Stimulated activated CD4-positive, alpha-beta T cell treated with anti-CD3 and anti-CD28 coated beads, Interleukin-15, amount 100 ng/mL, for 1 hour (primary cell): Measurements from ENCODE around the gene PTPN18.
A peak's percentile ranks its signal among the peaks of the same experiment; 100 is the strongest.
"Not testable (repeated sequence)": the region's sequence is repeated elsewhere in the genome, so short reads cannot be mapped to it uniquely, and the experiment has no call there.

Source experiments
- DNase-seq, 2 donors: peaks; one replicate each; pipeline ENCODE4 v3.0.0-alpha.2; 2020; ENCODE audit warnings: low read depth in 1 of 2, low spot score in 1 of 2

The PTPN18 gene, protein sequence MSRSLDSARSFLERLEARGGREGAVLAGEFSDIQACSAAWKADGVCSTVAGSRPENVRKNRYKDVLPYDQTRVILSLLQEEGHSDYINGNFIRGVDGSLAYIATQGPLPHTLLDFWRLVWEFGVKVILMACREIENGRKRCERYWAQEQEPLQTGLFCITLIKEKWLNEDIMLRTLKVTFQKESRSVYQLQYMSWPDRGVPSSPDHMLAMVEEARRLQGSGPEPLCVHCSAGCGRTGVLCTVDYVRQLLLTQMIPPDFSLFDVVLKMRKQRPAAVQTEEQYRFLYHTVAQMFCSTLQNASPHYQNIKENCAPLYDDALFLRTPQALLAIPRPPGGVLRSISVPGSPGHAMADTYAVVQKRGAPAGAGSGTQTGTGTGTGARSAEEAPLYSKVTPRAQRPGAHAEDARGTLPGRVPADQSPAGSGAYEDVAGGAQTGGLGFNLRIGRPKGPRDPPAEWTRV

GRCh38 chr2:130355578-130356431 lies at the start of gene PTPN18:
PTPN18 (plus strand) TSS chr2:130356056; CDS start chr2:130356108, 52 bp downstream.
- peak in 1 of 2 donors; percentile 40 for DNase-seq

DNA sequence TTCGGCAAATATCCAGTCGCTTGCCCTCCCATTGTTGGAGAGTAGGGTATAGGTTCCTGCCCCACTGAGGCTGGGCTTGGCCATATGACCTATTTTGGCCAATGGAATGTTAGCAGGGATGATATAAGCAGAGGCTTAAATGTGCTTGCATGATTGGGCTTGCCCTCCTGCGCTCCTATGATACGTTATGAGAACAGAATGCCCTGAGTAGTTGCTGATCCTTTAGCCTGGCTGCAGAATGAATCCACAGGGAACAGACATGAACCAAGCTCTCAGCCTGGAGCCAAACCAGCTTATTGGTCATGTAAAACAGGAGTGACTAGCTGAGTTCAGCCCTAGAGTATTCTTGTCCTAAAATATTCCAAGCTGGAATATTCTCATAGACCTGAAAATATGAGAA lies 48.0 kb upstream of the PTPN18 start:
- no peak for DNase-seq

DNA sequence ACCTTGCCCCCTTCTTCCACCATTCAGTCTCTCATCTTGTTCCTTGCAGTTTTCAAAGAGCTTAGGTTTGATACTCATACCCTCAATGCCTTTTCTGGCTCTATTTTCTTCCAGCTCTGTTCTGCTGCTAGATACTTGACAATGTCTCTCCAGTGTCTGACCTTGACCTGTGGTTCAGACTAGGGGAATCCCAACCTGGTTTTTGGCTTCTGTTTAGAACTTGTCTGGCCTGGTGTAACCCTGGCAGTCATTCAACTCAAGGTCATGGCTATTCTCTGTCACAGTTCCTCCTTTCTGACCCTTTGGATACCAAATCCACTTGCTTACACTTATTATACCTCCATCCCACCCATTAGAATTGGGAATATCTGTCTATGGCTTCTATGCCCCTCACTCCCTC lies 45.0 kb upstream of the PTPN18 start:
- DNase-seq, result no peak

DNA sequence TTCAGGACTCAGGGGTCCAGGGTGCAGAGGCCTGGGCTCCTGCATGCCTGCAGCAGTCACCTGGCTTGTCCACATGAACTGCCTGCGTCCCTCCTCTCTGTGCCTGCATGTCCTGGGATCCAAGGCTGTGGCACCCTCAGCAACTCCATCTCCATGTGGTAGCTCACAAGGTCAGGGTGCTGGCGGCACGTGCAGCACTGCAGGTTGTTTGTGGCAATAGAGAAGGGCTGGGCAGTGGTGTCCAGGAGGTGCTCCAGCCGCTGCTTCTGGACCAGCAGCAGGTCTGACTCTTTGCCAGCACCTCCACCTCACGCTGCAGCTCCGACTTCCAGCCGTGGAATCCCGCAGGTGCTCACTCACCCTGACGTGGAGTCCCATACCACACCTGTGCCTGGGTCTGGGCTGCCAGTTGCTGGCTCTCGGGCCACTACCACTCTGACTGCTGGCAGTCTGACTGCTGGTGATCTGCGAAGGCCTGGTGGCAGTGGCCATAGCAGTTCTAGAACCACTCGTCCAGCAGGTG lies 42.0 kb upstream of the PTPN18 start:
- no peak for DNase-seq

GRCh38 chr2:130314377-130314776 lies 41.5 kb upstream of the PTPN18 start:
- no peak for DNase-seq

GRCh38 chr2:130316596-130316995 lies 39.3 kb upstream of the PTPN18 start:
- DNase-seq, result no peak

DNA sequence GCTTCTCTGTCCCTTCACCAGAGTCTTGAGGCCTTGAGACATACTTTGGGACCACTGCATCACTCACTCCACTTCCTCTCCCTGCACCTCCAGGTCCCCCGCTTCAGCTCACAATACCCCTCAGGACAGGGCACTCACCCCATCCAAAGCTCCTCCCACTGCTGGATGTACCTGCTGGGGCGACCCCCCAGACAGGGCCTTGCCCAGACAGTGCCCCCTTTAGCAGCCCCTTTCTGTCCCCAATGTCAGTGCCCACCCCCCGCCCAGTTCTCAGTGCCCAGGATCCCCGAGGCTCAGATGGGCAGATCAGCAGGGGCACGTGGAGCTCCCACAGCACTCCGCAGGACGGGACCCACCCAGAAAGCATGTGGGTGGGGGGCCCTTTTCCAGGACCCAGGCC lies 37.0 kb upstream of the PTPN18 start:
- DNase-seq, result no peak

DNA sequence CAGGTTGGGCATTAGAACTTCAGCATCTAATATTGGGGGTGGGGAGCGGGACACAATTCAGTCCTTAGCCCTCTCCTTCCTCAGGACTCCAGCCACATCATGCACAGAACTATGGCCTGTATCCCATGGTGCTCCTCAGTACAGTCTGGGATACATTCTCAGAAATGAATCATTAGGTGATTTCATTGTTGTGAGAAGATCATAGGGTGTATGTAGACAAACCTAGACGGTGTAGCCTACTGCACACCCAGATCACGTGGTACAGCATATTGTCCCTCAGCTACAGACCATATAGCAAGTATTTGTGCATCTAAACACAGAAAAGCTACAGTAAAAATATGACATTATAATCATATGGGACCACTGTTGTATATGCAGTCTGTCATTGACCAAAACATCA lies 36.3 kb upstream of the PTPN18 start:
- no peak for DNase-seq

GRCh38 chr2:130327703-130328527 lies 27.9 kb upstream of the PTPN18 start:
- DNase-seq, result no peak

DNA sequence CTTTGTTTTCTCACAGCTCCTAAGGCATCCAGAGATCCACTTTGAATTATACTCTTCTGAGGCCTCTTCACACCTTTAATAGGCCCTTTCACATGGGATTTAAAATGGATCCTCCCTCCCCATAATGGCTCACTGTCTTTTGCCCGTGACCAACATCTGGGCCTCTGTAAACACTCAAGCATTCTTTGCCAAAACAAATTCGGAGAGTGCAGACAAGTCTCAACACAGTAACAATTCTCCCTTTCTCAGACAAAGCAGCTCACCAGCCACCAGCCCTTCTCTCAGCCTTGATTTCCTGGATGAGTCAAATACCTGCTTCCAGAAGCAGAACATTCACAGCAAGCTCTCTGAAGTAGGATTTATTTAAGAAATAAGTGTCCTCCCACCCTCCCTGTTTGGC lies 27.1 kb upstream of the PTPN18 start:
- DNase-seq, result no peak

GRCh38 chr2:130332271-130333073 lies 23.4 kb upstream of the PTPN18 start:
- DNase-seq, result peak; percentile 24 to 55

DNA sequence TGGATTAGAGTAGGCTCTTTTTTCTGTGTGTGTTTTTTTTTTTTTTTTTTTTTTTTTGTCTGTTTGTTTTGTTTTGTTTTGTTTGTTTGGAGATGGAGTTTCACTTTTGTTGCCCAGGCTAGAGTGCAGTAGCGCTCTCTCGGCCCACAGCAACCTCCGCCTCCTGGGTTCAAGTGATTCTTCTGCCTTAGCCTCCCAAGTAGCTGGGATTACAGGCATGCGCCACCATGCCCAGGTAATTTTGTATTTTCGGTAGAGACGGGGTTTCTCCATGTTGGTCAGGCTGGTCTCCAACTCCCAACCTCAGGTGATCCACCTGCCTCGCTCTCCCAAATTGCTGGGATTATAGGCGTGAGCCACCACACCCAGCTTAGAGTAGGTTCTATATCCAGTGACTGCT lies 22.6 kb upstream of the PTPN18 start:
- DNase-seq, result not testable (repeated sequence)

DNA sequence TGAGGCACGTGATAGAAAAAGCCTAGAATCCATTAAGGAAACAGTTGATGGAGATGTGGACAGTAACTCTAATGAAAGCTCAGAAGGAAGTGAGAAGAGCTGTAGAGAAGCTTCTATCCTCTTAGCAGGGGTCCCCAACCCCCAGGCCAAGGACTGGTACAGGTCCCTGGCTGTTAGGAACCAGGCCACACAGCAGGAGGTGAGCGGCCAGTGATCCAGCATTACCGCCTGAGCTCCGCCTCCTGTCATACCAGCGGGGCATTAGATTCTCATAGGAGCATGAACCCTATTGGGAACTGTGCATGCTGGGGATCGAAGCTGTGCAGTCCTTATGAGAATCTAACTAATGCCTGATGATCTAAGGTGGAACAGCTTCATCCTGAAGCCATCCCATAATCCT lies 21.8 kb upstream of the PTPN18 start:
- no peak for DNase-seq

DNA sequence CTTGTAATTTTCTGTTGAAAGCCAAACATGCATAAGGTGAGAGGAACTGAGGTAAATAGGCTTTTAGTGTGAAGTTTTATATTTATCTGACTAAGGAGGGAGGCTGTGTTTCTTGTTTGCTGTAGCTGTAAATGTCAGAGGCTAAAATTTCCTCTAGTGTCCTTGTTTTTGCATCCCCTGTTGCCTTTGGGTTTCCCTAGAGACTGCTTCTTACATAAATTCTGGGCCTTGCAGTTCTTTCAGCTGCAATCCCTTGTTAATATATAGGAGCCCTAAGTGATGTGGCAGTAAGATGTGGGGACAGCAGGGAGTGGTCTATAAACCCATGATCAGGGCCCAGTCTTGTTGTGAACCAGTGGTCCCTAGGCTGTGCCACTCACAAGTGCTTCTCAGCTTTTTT lies 20.6 kb upstream of the PTPN18 start:
- no peak for DNase-seq

GRCh38 chr2:130336150-130336876 lies 19.5 kb upstream of the PTPN18 start:
- DNase-seq, result no peak

GRCh38 chr2:130336877-130337734 lies 18.8 kb upstream of the PTPN18 start:
- DNase-seq, result peak in 1 of 2 donors; percentile 56

GRCh38 chr2:130337735-130338325 lies 18.0 kb upstream of the PTPN18 start:
- DNase-seq, result no peak

GRCh38 chr2:130338793-130339345 lies 17.0 kb upstream of the PTPN18 start:
- DNase-seq, result no peak
